BJ (cell line): Measurements from ENCODE around the gene FIP1L1. TPM values are rescaled to one million over a fixed set of nuclear protein-coding genes. Genes with fewer than 3 reads are reported as not detected.
"Not testable (repeated sequence)": the region's sequence is repeated elsewhere in the genome, so short reads cannot be mapped to it uniquely, and the experiment has no call there.

ENCODE experiments used
- CTCF ChIA-PET: fragments of 350-600 bp; formaldehyde crosslinking; extraction: SDS; loops from one replicate; lab custom pipeline; 2021; ENCODE audit warnings: antibody characterized with exemption, inconsistent platforms; lab: Yijun Ruan, JAX
- POLR2A ChIA-PET: fragments of 300-600 bp; sonication (Branson Sonifier 250); formaldehyde crosslinking; extraction: SDS; loops from one replicate; lab custom pipeline; 2021; ENCODE audit warnings: antibody characterized with exemption; lab: Charles Lee
- DNase-seq: peaks from one replicate; pipeline ENCODE4 v3.0.0-alpha.2; 2011; ENCODE audit warnings: low read depth
- H3K27me3 ChIP-seq: 2 replicates; pipeline ENCODE4 v1.6.0; 2011; ENCODE audit warnings: low read length; ENCODE audit not compliant: control insufficient read depth, insufficient read depth
- H3K36me3 ChIP-seq: 2 replicates; pipeline ENCODE4 v1.5.1; 2011; ENCODE audit warnings: low read length; ENCODE audit not compliant: control insufficient read depth, insufficient read depth
- H3K4me3 ChIP-seq: 2 replicates; pipeline ENCODE4 v1.5.1; 2011; ENCODE audit warnings: low read depth, mild to moderate bottlenecking, control low read depth, low read length
- CTCF ChIP-seq: IDR thresholded peaks from 2 replicates; pipeline ENCODE4 v1.5.1; 2011; ENCODE audit warnings: low read depth, mild to moderate bottlenecking, control low read depth, inconsistent platforms, low read length, moderate library complexity; ENCODE audit not compliant: insufficient read depth
- polyA plus RNA-seq: library from polyadenylated mRNA; depleted of rRNA; stranded (reverse); fragments of >200 nt; gene quantifications from 2 replicates; pipeline ENCODE4 v1.2.3, GENCODE V29; 2011

Gene FIP1L1
- polyA plus RNA-seq, 1 experiment, result 14.2 TPM

GRCh38 chr4:53376900-53377299 is 541 bp upstream of the FIP1L1 start:
- no peak for TF ChIP-seq CTCF
- DNase-seq, result no peak
- ChIA-PET POLR2A (no interaction called here), CTCF (interaction anchor here (0.7 to 1.0 kb wide), 2 partner anchors 9 to 311 kb away, joined by 3 read pairs; no protein-coding TSS in a partner anchor)
- Histone ChIP-seq H3K36me3 (no peaks in the 10 kb centered on the region), H3K4me3 (peak overlapping the region; percentile 98), H3K27me3 (no peaks in the 10 kb centered on the region)

GRCh38 chr4:53378171-53378482 is 686 bp downstream of the FIP1L1 start:
- POLR2A ChIA-PET, result no interaction called here
- TF ChIP-seq CTCF, result no peak
- Histone ChIP-seq H3K27me3 (no peaks in the 10 kb centered on the region), H3K4me3 (peak overlapping the region; percentile 98), H3K36me3 (peaks cover 1% of the 10 kb centered on the region; the same call in 1 of the 2 replicates)
- CTCF ChIA-PET, result interaction anchor here (0.6 kb wide), 1 partner anchor 139 kb away, joined by 4 read pairs; no protein-coding TSS in a partner anchor
- no peak for DNase-seq

GRCh38 chr4:53380221-53380620 is 2.8 kb downstream of the FIP1L1 start:
- ChIA-PET CTCF (interaction anchor here (0.6 to 1.5 kb wide), 3 partner anchors 17 to 1129 kb away, joined by 3 to 4 read pairs (median 3); no protein-coding TSS in a partner anchor), POLR2A (no interaction called here)
- Histone ChIP-seq H3K4me3 (no peak overlapping the region), H3K36me3 (peaks cover 1% of the 10 kb centered on the region; the same call in 1 of the 2 replicates), H3K27me3 (no peaks in the 10 kb centered on the region)
- DNase-seq, result no peak
- TF ChIP-seq CTCF, result no peak

GRCh38 chr4:53409479-53409878 is 32.0 kb downstream of the FIP1L1 start:
- POLR2A ChIA-PET, DNase-seq, H3K4me3 ChIP-seq, H3K27me3 ChIP-seq, H3K36me3 ChIP-seq, CTCF ChIA-PET: not testable (repeated sequence)

- no peak for TF ChIP-seq CTCF
- CTCF ChIA-PET, result no interaction called here
- POLR2A ChIA-PET, result no interaction called here
- Histone ChIP-seq H3K27me3 (no peaks in the 10 kb centered on the region), H3K4me3 (no peak overlapping the region), H3K36me3 (no peaks in the 10 kb centered on the region)
- no peak for DNase-seq
Measured at GRCh38 chr4:53419208-53419607, 41.8 kb downstream of the FIP1L1 start.

GRCh38 chr4:53421791-53422190 is 44.4 kb downstream of the FIP1L1 start:
- POLR2A ChIA-PET, result no interaction called here
- Histone ChIP-seq H3K36me3 (no peaks in the 10 kb centered on the region), H3K27me3 (no peaks in the 10 kb centered on the region), H3K4me3 (no peak overlapping the region)
- CTCF ChIA-PET, result no interaction called here
- DNase-seq, result no peak
- TF ChIP-seq CTCF, result no peak
